Pulmonary artery endothelial cell (primary cell): Measurements from ENCODE around the gene ABCB6. TPM values are rescaled to one million over a fixed set of nuclear protein-coding genes. Genes with fewer than 3 reads are reported as not detected.
A peak's percentile ranks its signal among the peaks of the same experiment; 100 is the strongest.

Source experiments
- DNase-seq: peaks from one replicate; pipeline ENCODE4 v3.0.0-alpha.2; 2011; ENCODE audit warnings: low read depth, low spot score
- total RNA-seq: library from RNA; depleted of rRNA; stranded (reverse); fragments of >200 nt; gene quantifications from 2 replicates; pipeline ENCODE4 v1.2.3, GENCODE V29; 2014

The ABCB6 gene
- total RNA-seq, 1 donor from 2014 or later, result 20.0 TPM

DNA sequence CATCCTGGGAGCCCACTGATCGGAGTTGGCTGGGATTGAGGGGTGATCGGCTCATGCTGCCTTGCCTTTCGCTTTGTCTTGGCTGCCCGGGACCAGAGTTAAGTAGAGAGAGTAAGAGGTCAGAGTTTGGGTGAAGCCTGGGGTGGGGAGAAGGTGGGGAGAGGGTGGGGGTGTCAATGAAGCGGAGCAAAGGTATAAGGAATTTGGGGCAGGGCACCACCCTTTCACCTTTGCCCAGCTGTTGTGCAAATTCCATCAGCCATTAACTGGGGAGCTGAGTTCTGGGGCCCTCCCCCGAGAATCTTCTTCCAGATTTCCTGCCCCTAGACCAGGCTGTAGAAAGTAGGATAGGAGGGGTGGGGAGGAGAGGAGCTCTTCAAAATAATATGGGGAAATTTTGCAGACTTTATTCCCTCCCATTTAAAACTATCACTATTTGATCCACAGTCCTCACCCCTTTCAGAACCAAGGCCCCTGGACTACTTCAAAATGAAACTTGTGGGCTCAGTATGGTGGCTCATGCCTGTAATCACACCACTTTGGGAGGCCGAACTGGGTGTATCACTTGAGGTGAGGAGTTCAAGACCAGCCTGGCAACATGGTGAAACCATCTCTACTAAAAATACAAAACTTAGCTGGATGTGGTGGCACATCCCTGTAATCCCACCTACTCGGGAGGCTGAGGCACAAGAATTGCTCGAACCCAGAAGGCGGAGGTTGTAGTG lies 48.7 kb downstream of the ABCB6 start, which contains the start of gene SLC23A3:
Gene SLC23A3, minus strand, starts transcription at position 100 of the 725 bp plus-strand sequence. Its CDS starts 45 bp downstream, at position 55.
- DNase-seq, result no peak

DNA sequence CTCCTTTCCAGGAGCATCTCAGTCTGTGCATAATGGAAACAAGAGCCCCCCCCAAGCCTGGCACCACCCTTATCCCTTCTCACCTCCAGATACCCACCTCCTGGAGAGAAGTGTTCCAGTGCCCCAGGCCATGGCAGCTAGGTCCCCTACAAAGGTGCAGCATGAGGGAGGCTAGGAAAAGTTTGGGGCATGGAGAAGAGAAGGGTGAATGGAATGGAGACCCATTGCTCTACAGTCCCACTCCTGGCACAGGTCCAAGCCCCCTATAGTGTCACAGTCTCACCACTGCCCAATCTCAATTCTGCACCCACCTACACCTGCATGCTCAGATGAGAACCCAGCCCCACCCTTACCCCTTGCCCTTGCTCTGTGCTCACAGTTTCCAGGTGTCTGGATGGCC lies 49.8 kb downstream of the ABCB6 start:
- DNase-seq, result no peak

DNA sequence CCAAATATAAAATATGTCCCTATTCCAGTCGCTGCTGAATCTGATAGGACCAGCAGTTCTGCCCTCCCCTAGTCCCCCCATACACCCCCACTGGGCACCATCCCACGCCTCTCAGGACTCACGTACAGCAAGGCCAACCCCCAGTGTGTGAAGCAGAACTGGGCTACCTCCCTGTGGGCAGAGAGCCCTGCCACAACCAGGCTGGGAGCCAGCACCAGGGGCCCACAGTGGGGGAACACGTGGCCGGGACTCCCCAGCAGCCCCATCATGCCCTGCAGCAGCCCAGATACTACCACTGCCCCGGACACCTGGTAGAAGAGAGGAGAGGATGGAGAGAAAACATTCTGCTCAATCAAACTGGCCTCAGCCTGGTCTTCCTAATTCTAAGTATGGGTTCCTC lies 50.2 kb downstream of the ABCB6 start:
- no peak for DNase-seq

DNA sequence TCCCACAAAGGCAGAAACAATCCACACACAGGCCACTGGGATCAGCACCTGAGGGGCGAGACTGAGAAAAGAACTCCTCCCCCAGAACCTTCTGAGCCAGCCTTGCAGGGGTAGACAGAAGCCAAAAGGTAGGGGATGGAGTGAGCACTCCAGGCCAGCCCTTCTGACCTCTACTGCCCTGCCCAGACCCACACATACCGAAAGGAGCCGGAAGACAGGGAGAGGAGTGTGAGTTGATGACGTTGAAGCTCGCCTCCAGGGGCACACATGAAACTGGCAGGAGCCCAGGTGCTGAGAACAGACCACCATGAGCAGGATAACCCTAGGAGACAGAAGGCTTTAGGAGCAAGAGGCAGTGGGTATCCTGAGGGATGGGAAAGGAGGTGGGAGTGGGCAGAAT lies 50.8 kb downstream of the ABCB6 start:
- DNase-seq, result no peak

DNA sequence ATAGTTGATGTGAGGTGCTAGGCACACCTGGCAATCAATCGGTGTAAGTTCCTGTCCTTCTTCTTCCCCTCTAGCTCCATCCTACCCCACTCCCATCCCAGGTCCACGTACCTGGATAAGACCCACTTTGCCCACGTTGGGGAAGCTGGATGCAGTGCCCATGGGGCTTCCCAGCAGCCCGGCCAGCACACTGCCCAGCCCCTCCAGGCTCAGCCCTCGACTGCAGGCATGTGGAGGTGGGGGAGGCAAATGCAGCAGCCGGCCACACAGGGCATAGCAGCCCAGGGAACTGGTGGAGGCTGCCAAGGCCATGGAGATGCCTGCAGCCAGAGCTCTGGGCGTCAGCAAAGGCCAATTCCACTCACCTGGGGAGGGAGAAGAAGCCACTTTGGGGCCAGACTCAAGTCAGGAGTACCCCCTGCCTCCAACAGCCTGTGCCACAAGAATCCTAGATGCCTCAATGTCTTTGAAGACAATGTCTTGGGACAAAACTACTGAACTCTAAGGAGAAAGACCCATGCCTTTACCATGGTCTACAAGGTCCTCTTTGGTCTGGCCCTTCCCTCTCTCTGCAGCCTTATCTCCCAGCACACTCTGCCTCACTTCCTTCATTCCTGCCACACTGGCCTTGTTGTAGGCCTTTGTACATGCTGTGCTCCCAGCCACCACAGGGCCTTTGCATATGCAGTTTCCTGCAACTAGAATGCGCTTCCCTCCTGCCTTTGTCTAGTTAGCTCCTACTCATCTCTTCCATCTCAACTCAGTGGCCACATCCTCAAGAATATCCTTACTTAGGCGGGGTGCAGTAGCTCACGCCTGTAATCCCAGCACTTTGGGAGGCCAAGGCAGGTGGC lies 53.5 kb downstream of the ABCB6 start:
- no peak for DNase-seq

DNA sequence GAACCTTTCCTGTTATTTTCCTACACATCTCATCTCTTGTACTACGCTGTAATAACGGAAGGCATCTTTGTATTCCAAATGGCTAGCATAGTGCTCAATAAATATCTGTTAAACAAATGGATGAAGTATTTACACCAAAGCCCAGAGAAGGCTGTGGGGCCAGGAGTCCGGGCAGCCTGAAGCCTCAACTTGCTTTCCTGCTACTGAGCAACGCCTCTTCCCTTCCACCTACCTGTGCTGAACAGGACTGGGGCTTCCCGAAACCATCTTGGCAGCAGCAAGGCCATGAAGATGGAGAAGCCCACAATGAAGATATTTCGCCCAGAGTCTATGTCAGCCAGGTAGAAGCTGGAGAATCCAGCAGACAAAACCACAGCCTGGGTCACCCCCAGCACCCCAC lies 55.6 kb downstream of the ABCB6 start:
- DNase-seq, result no peak

DNA sequence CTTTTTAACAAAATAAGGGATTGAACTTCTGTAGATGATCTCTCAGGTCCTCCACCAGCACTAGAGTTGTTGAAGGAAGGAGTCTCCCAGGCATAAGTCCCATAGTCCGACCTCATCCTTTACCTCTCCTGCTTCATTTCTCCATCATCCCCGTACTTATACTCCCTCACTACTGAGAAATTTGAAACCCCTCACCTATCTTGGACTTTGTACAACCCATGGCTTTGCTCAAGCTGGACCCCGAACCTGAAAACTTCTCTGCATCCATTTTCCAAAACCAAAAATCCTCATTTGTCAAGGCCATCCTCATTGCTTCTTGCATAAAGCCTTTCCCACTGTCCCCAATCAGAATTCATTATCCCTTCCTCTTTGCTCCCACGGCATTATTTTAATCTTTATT lies 57.7 kb downstream of the ABCB6 start:
- no peak for DNase-seq

DNA sequence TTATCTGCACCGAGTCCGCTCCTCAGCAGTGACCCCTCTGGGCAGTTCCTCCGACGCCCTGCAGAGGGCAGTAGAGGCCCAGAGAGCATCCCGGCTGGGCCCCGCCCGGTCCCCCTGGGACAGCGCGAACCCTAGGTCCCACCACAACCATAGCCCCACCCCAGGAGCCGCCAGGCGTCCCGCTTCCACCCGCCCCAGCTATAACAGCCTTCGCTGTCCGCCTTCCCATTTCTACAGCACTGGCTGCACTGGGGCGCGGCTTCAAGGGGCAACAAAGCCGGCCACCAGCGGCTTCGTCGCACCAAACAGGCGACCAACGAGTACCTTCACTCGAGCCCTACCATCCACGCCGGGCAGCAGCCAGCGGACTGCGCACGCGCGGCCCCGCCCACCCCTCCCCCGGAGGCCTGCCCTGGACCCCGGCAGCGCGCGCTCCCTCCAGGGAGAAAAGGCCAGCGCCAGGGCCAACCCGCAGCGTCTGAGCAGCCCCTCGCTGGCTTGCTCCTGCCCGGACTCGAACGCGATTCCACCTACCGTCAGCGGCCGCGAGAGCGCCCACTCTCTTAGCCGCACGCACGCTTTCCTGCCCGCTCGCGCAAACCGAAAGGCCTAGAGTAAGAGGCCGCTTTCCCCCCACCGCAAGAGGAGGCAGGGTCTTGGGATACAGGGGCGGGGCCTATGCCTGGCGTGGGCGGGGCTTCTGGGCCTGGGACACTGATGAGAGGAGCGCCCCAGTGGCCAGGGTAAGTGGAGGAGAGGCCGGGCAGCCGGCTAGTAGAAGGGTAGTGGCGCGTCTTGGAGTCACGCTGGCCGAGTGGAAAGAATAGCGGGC lies 58.4 kb downstream of the ABCB6 start, which contains the start of gene NHEJ1:
Gene NHEJ1, minus strand, starts transcription at position 630 of the 832 bp plus-strand sequence. CDS start 2,453 bp downstream, outside the sequence.
- peak; percentile 80 for DNase-seq

Other genes with a start within 250 kb of the ABCB6 start
- not detected in 2 replicates for gene FEV, start 233.8 kb downstream of the ABCB6 start, total RNA-seq
- gene CRYBA2, start 225.5 kb downstream of the ABCB6 start, total RNA-seq, result not detected in 2 replicates
- under 0.01 TPM in 1 of 2 replicates, not detected in the other for gene CFAP65, start 177.4 kb downstream of the ABCB6 start, total RNA-seq
- gene IHH, start 158.0 kb downstream of the ABCB6 start, total RNA-seq, result under 0.01 TPM in 1 of 2 replicates, not detected in the other
- 16.4 and 26.3 TPM in 2 replicates for gene NHEJ1, start 58.1 kb downstream of the ABCB6 start, total RNA-seq
- 0.59 and 2.2 TPM in 2 replicates for gene SLC23A3, start 48.9 kb downstream of the ABCB6 start, total RNA-seq
- 18.4 and 24.1 TPM in 2 replicates for gene CNPPD1, start 42.0 kb downstream of the ABCB6 start, total RNA-seq
- gene RETREG2, start 40.7 kb downstream of the ABCB6 start, total RNA-seq, result 52.6 and 60.1 TPM in 2 replicates
- 18.8 and 20.2 TPM in 2 replicates for gene ZFAND2B, start 12.2 kb downstream of the ABCB6 start, total RNA-seq
- gene ATG9A, start 10.7 kb upstream of the ABCB6 start, total RNA-seq, result 41.3 and 53.3 TPM in 2 replicates
- 18.5 and 22.1 TPM in 2 replicates for gene ANKZF1, start 10.8 kb upstream of the ABCB6 start, total RNA-seq
- gene GLB1L, start 26.5 kb upstream of the ABCB6 start, total RNA-seq, result 5.9 and 8.1 TPM in 2 replicates
- gene STK16, start 26.5 kb upstream of the ABCB6 start, total RNA-seq, result 22.2 and 23.5 TPM in 2 replicates
- gene TUBA4B, start 34.3 kb upstream of the ABCB6 start, total RNA-seq, result not detected in 2 replicates
- gene TUBA4A, start 35.0 kb upstream of the ABCB6 start, total RNA-seq, result 14.0 and 29.0 TPM in 2 replicates
- 20.8 and 31.0 TPM in 2 replicates for gene DNAJB2, start 60.4 kb upstream of the ABCB6 start, total RNA-seq
- gene PTPRN, start 90.4 kb upstream of the ABCB6 start, total RNA-seq, result not detected in 2 replicates
- gene RESP18, start 113.8 kb upstream of the ABCB6 start, total RNA-seq, result not detected in 2 replicates
- gene DNPEP, start 169.0 kb upstream of the ABCB6 start, total RNA-seq, result 50.0 and 60.6 TPM in 2 replicates
- gene DES, start 199.4 kb upstream of the ABCB6 start, total RNA-seq, result not detected in 2 replicates
- 0.39 and 1.8 TPM in 2 replicates for gene SPEG, start 215.9 kb upstream of the ABCB6 start, total RNA-seq